K562 (cell line): ENCODE data around the gene CAPZB.

Source experiments
- BCL6 ChIP-seq: fragments of 250-450 bp; sonication (Bioruptor Pico); IDR thresholded peaks from 2 replicates; pipeline ENCODE4 v1.4.0; 2020
- ETS2 ChIP-seq: IDR thresholded peaks from 2 replicates; pipeline ENCODE4 v1.6.1; 2016; ENCODE audit warnings: borderline replicate concordance, missing genetic modification characterization, mild to moderate bottlenecking, moderate library complexity, missing compliant biosample characterization; ENCODE audit not compliant: poor library complexity, severe bottlenecking
- ETV6 ChIP-seq, 3 experiments: fragments of 150-350 bp in 1 of 3; sonication (generic) in 1 of 3; formaldehyde crosslinking in 1 of 3; IDR thresholded peaks; 2 replicates each; pipeline versions ENCODE4 v1.6.1 to v1.8.0; 2014 to 2022; ENCODE audit warnings: borderline replicate concordance in 2 of 3, low read depth in 2 of 3, antibody characterized with exemption in 1 of 3, low read length in 1 of 3, mild to moderate bottlenecking in 1 of 3, missing genetic modification reagents in 1 of 3
- FOS ChIP-seq: IDR thresholded peaks from 3 replicates; pipeline ENCODE4 v1.6.1; 2011; ENCODE audit not compliant: insufficient read length; ENCODE audit errors: extremely low read depth
- POLR2A ChIP-seq: fragments of 450-650 bp; conservative IDR thresholded peaks from 2 replicates; pipeline ENCODE4 v1.6.1; 2016
- RAD21 ChIP-seq, 2 experiments: fragments of 250-450 bp in 1 of 2; fragments of 450-650 bp in 1 of 2; sonication (Bioruptor Pico) in 1 of 2; formaldehyde crosslinking in 1 of 2; IDR thresholded peaks in 1 of 2; conservative IDR thresholded peaks in 1 of 2; 2 replicates each; pipeline versions ENCODE4 v1.4.0 to v1.8.0; 2020 to 2022; ENCODE audit warnings: mild to moderate bottlenecking in 2 of 2, moderate library complexity in 1 of 2
- SAP30 ChIP-seq: fragments of 200-600 bp; sonication (generic); IDR thresholded peaks from 2 replicates; pipeline ENCODE4 v1.6.1; 2012; ENCODE audit warnings: borderline replicate concordance, low read depth, mild to moderate bottlenecking, moderate library complexity, low read length, control low read depth, inconsistent platforms; ENCODE audit not compliant: insufficient read depth, poor library complexity, severe bottlenecking
- YBX1 ChIP-seq: fragments of 450-650 bp; IDR thresholded peaks from 2 replicates; pipeline ENCODE4 v1.7.1; 2016; ENCODE audit warnings: mild to moderate bottlenecking
- ZBTB1 ChIP-seq: sonication (generic); formaldehyde crosslinking; IDR thresholded peaks from 2 replicates; pipeline ENCODE4 v1.8.1; 2023; ENCODE audit warnings: missing genetic modification reagents, low read depth, mild to moderate bottlenecking, borderline replicate concordance
- ZSCAN29 ChIP-seq: fragments of 450-650 bp; IDR thresholded peaks from 2 replicates; pipeline ENCODE4 v1.6.1; 2017
- TF ChIP-seq, protein P1 (sequence below): sonication (generic); formaldehyde crosslinking; IDR thresholded peaks from 2 replicates; pipeline ENCODE4 v1.9.0; 2022; ENCODE audit warnings: mild to moderate bottlenecking, missing genetic modification reagents
- TF ChIP-seq, protein P2 (sequence below), 3 experiments: IDR thresholded peaks in 2 of 3; conservative IDR thresholded peaks in 1 of 3; 2 replicates each; pipeline ENCODE4 v1.5.1; 2011 to 2012; ENCODE audit warnings: low read length in 3 of 3, mild to moderate bottlenecking in 3 of 3, control low read depth in 2 of 3, improper control_type of control experiment in 1 of 3, inconsistent platforms in 1 of 3, low read depth in 1 of 3, mixed read lengths in 1 of 3, moderate library complexity in 1 of 3; ENCODE audit not compliant: insufficient read depth in 2 of 3

DNA sequence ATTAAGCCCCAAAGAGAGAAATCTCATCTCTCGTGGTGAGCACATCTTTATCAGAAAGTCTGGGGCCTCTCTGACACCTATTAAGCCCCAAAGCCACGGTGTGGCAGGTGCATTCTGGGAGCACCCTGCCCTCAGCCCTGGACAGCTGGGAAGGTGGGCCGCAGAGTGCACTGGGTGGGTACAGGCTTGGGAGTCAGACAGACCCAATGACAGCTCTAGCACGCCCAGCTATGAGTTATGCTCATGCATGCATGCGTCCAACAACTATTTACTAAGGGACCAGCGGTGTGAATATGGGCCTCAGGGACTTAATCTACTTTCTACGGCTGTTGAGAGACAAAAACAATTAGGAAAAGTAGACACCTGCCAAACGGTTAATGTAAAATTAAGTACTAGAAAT is 126.6 kb downstream of the CAPZB start:
- no peak for TF ChIP-seq BCL6 (CRISPR knock-in tag)
- no peak for TF ChIP-seq FOS
- TF ChIP-seq ETS2 (tag), result no peak
- TF ChIP-seq, protein P1, sequence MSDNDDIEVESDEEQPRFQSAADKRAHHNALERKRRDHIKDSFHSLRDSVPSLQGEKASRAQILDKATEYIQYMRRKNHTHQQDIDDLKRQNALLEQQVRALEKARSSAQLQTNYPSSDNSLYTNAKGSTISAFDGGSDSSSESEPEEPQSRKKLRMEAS (CRISPR knock-in tag), result no peak
- no peak for TF ChIP-seq RAD21 (CRISPR knock-in tag; conservative IDR thresholded peaks at IDR 0.05 in 1 of 2, IDR thresholded peaks at IDR 0.05 in 1 of 2)
- TF ChIP-seq ETV6 (IDR thresholded peaks at IDR 0.05; ENCODE audit: borderline replicate concordance in 1 of 2, low read depth in 2 of 2, low read length in 1 of 2), result no peak
- no peak for TF ChIP-seq ETV6 (CRISPR knock-in tag; IDR thresholded peaks at IDR 0.05; ENCODE audit: borderline replicate concordance)
- no peak for TF ChIP-seq ZSCAN29
- no peak for TF ChIP-seq ZBTB1 (CRISPR knock-in tag)
- TF ChIP-seq, protein P2, sequence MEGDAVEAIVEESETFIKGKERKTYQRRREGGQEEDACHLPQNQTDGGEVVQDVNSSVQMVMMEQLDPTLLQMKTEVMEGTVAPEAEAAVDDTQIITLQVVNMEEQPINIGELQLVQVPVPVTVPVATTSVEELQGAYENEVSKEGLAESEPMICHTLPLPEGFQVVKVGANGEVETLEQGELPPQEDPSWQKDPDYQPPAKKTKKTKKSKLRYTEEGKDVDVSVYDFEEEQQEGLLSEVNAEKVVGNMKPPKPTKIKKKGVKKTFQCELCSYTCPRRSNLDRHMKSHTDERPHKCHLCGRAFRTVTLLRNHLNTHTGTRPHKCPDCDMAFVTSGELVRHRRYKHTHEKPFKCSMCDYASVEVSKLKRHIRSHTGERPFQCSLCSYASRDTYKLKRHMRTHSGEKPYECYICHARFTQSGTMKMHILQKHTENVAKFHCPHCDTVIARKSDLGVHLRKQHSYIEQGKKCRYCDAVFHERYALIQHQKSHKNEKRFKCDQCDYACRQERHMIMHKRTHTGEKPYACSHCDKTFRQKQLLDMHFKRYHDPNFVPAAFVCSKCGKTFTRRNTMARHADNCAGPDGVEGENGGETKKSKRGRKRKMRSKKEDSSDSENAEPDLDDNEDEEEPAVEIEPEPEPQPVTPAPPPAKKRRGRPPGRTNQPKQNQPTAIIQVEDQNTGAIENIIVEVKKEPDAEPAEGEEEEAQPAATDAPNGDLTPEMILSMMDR (IDR thresholded peaks at IDR 0.05 in 2 of 3, conservative IDR thresholded peaks at IDR 0.05 in 1 of 3; ENCODE audit: insufficient read depth in 2 of 3, low read depth in 1 of 3, low read length in 3 of 3), result no peak
- no peak for TF ChIP-seq SAP30
- no peak for TF ChIP-seq YBX1
- TF ChIP-seq POLR2A, result no peak
